Activated CD8-positive, alpha-beta T cell treated with anti-CD3 and anti-CD28 coated beads, Interleukin-2, amount 10 ng/mL, durations not matched to agents 7 days and 5 days (primary cell): Measurements from ENCODE around the gene AQP3. TPM values are rescaled to one million over a fixed set of nuclear protein-coding genes. Genes with fewer than 3 reads are reported as not detected.
"Not testable (repeated sequence)": the region's sequence is repeated elsewhere in the genome, so short reads cannot be mapped to it uniquely, and the experiment has no call there.

Experiments used
- ATAC-seq: fragments of 150-1000 bp; cut with Tn5 transposase; one replicate; pipeline ENCODE4 v1.10.0; 2021; ENCODE audit warnings: moderate library complexity
- CTCF ChIA-PET: fragments of 350-600 bp; sonication (Branson Sonifier 250); formaldehyde crosslinking; loops from one replicate; lab custom pipeline; 2021; ENCODE audit warnings: antibody characterized with exemption; lab: Charles Lee
- POLR2A ChIA-PET: fragments of 350-600 bp; sonication (Branson Sonifier 250); formaldehyde crosslinking; loops from one replicate; lab custom pipeline; 2021; ENCODE audit warnings: antibody characterized with exemption; lab: Charles Lee
- DNase-seq: peaks from one replicate; pipeline ENCODE4 v3.0.0-alpha.2; 2020
- H3K27ac Mint-ChIP-seq: one replicate; pipeline ENCODE4 v1.8.0; 2021; ENCODE audit warnings: mild to moderate bottlenecking, mixed read lengths
- H3K27me3 Mint-ChIP-seq: one replicate; pipeline ENCODE4 v1.8.0; 2021; ENCODE audit warnings: low read depth, mixed read lengths
- H3K36me3 Mint-ChIP-seq: one replicate; pipeline ENCODE4 v1.8.0; 2021; ENCODE audit warnings: low read depth, mixed read lengths
- H3K4me1 Mint-ChIP-seq: one replicate; pipeline ENCODE4 v1.8.0; 2021; ENCODE audit warnings: low read depth, mixed read lengths
- H3K4me3 Mint-ChIP-seq: one replicate; pipeline ENCODE4 v1.8.0; 2021; ENCODE audit warnings: mild to moderate bottlenecking, mixed read lengths
- H3K9me3 Mint-ChIP-seq: one replicate; pipeline ENCODE4 v1.8.0; 2022; ENCODE audit warnings: mixed read lengths; ENCODE audit not compliant: insufficient read depth
- microRNA-seq: library from miRNA; unstranded; fragments of <30 nt; microRNA quantifications from one replicate; pipeline ENCODE4 v1.2.0, GENCODE V29; 2022
- total RNA-seq, 2 experiments: library from RNA; stranded (reverse); gene quantifications; one replicate each; pipeline ENCODE4 v1.2.3, GENCODE V29; 2021

AQP3 gene
- total RNA-seq, 2 experiments from 2014 or later, result 29.9 to 31.4 TPM

GRCh38 chr9:33395159-33395879 lies 52.1 kb downstream of the AQP3 start:
- CTCF ChIA-PET, result interaction anchor here (0.9 kb wide), 1 partner anchor 71 kb away, joined by 3 read pairs; no protein-coding TSS in a partner anchor
- H3K27ac Mint-ChIP-seq, ATAC-seq, H3K36me3 Mint-ChIP-seq, POLR2A ChIA-PET, H3K4me1 Mint-ChIP-seq, H3K27me3 Mint-ChIP-seq, H3K9me3 Mint-ChIP-seq, DNase-seq, H3K4me3 Mint-ChIP-seq: not testable (repeated sequence)

DNA sequence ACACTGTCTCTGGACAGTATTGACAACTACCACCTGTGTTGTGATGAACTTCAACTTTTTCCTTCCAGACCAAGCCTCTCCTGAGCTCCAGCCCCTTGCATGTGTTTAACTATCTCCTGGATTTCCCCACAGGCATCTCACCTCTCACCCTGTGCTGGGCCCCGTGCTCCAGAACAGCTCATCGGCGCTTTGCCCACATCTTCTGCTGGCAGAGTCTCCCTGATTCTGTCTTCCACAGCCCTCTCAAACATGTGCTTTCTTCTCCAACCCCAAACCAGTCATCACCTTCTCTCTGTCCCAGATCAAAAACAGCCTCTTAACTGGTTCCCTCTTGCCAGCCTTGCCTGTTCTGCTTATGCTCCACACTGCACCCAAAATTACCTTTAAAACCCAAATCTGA lies 53.4 kb downstream of the AQP3 start:
- H3K4me1 Mint-ChIP-seq, H3K4me3 Mint-ChIP-seq, DNase-seq, H3K9me3 Mint-ChIP-seq, ATAC-seq, H3K27ac Mint-ChIP-seq, H3K27me3 Mint-ChIP-seq, POLR2A ChIA-PET, H3K36me3 Mint-ChIP-seq: not testable (repeated sequence)
- CTCF ChIA-PET, result interaction anchor here (2.0 kb wide), 1 partner anchor 59 kb away, joined by 7 read pairs; no protein-coding TSS in a partner anchor

DNA sequence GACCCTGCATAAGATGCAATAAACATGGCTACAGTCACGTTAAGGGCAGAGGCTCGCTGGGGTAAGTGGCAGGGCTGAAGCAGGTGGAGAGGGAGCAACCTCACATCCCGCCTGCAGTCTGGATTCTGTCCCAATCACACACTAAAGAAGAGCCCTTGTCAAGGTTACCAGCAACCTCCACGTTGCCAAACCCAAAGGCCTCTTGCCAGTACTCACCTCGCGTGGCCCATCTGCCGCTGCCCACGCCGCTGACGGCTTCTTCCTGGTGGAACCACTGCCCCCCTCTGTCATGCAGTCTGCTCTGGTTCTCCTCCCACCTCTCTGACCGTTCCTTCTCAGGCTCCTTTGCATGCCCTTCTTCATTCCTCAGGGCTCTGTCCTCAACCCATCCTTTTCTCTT lies 53.8 kb downstream of the AQP3 start:
- DNase-seq (no peak), ATAC-seq (no peak)
- H3K27ac Mint-ChIP-seq, result no peak overlapping the region
- no peak overlapping the region for H3K4me3 Mint-ChIP-seq
- H3K27me3 Mint-ChIP-seq, result peaks cover 9% of the 10 kb centered on the region
- ChIA-PET POLR2A (no interaction called here), CTCF (interaction anchor here (1.1 to 2.0 kb wide), 4 partner anchors 19 to 73 kb away, joined by 3 to 7 read pairs (median 5); no protein-coding TSS in a partner anchor)
- H3K36me3 Mint-ChIP-seq, result no peaks in the 10 kb centered on the region
- H3K4me1 Mint-ChIP-seq, result peaks cover 4% of the 10 kb centered on the region
- H3K9me3 Mint-ChIP-seq, result no peaks in the 10 kb centered on the region

GRCh38 chr9:33392591-33393021 lies 54.8 kb downstream of the AQP3 start:
- DNase-seq, H3K9me3 Mint-ChIP-seq, H3K27me3 Mint-ChIP-seq, H3K4me3 Mint-ChIP-seq, H3K27ac Mint-ChIP-seq, H3K4me1 Mint-ChIP-seq, ATAC-seq, H3K36me3 Mint-ChIP-seq, POLR2A ChIA-PET: not testable (repeated sequence)
- CTCF ChIA-PET, result interaction anchor here (1.1 to 2.0 kb wide), 5 partner anchors 11 to 74 kb away, joined by 3 to 7 read pairs (median 5); no protein-coding TSS in a partner anchor

Small RNAs within 50 kb of the gene (microRNA-seq; reads per million reads assigned to microRNA genes)
- gene MIR6851, result not detected

Other genes with a start within 250 kb of the AQP3 start
- not detected for gene SPINK4, start 207.4 kb downstream of the AQP3 start, total RNA-seq
- 10 to 100 TPM; 95.5 to 96.3 TPM for gene BAG1, start 182.9 kb downstream of the AQP3 start, total RNA-seq
- 10 to 100 TPM; 83.0 to 85.5 TPM for gene CHMP5, start 182.5 kb downstream of the AQP3 start, total RNA-seq
- gene NFX1, start 157.1 kb downstream of the AQP3 start, total RNA-seq, result 10 to 100 TPM; 38.8 to 39.8 TPM
- not detected for gene AQP7, start 45.0 kb downstream of the AQP3 start, total RNA-seq
- gene NOL6, start 26.3 kb upstream of the AQP3 start, total RNA-seq, result 10 to 100 TPM; 37.1 to 38.8 TPM
- not detected for gene ANKRD18B, start 76.7 kb upstream of the AQP3 start, total RNA-seq